WERI-Rb-1 (cell line): Measurements from ENCODE around the gene ING1.

Experiments
- DNase-seq: peaks from one replicate; pipeline ENCODE4 v3.0.0-alpha.2; 2020
- H3K27ac ChIP-seq: fragments of 250-450 bp; sonication (Bioruptor Pico); 2 replicates; pipeline ENCODE4 v1.5.1; 2020; ENCODE audit warnings: mild to moderate bottlenecking, moderate library complexity
- H3K27me3 ChIP-seq: fragments of 250-450 bp; sonication (Bioruptor Pico); 2 replicates; pipeline ENCODE4 v1.5.1; 2021; ENCODE audit warnings: mild to moderate bottlenecking, low read depth, moderate library complexity; ENCODE audit not compliant: insufficient read depth, severe bottlenecking
- H3K36me3 ChIP-seq: fragments of 250-450 bp; sonication (Bioruptor Pico); 2 replicates; pipeline ENCODE4 v1.5.1; 2020; ENCODE audit warnings: mild to moderate bottlenecking, moderate library complexity
- H3K4me3 ChIP-seq: 2 replicates; pipeline ENCODE4 v1.5.1; 2011; ENCODE audit warnings: low read depth, mild to moderate bottlenecking, control low read depth, low read length
- H3K9me3 ChIP-seq: fragments of 250-450 bp; sonication (Bioruptor Pico); 2 replicates; pipeline ENCODE4 v1.5.1; 2021; ENCODE audit warnings: mild to moderate bottlenecking, moderate library complexity; ENCODE audit not compliant: severe bottlenecking
- TF ChIP-seq, protein P1 (sequence below): IDR thresholded peaks from 2 replicates; pipeline ENCODE4 v1.5.1; 2011; ENCODE audit warnings: low read depth, mild to moderate bottlenecking, control low read depth, inconsistent platforms, low read length

The ING1 gene

DNA sequence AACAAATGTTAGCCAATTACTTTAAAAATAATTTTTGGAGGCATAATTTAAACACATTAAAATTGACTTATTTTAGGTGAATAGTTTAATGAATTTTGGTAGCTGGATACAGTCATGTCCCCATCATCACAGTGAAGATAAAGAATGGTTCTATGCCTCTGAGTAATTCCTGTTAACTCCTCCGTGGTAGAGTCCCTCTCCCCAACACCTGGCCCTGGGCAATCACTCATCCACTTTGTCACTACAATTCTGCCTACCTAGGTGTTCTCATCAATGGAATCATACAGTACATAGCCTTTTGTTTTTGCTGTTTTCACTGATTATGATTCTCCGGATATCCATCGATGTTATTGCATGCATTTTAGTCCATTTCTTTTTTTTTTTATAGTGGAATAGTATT, 55.6 kb downstream of the ING1 start:
- DNase-seq = no peak
- H3K27me3 ChIP-seq = peaks cover 31% of the 10 kb centered on the region
- TF ChIP-seq, protein P1, sequence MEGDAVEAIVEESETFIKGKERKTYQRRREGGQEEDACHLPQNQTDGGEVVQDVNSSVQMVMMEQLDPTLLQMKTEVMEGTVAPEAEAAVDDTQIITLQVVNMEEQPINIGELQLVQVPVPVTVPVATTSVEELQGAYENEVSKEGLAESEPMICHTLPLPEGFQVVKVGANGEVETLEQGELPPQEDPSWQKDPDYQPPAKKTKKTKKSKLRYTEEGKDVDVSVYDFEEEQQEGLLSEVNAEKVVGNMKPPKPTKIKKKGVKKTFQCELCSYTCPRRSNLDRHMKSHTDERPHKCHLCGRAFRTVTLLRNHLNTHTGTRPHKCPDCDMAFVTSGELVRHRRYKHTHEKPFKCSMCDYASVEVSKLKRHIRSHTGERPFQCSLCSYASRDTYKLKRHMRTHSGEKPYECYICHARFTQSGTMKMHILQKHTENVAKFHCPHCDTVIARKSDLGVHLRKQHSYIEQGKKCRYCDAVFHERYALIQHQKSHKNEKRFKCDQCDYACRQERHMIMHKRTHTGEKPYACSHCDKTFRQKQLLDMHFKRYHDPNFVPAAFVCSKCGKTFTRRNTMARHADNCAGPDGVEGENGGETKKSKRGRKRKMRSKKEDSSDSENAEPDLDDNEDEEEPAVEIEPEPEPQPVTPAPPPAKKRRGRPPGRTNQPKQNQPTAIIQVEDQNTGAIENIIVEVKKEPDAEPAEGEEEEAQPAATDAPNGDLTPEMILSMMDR = no peak

DNA sequence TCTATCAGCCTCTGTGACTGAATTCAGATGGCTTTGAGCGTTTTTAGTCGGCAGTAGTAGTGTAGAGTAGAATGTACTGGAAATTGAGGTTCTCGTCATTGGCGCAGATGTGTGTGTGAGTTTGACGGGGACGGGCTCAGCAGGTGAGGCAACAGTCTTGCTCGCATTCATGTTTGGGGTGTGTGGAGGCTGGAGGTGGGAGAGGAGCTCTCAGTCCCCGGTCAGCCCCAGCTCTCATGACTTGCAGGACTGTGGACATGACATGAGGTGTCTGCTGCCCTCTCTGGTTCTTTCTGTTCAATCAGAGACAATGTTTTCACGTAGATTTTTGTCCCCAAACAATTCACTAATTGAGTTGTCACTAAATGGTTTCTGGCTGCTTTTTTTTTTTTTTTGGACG, 57.2 kb downstream of the ING1 start:
- H3K36me3 ChIP-seq = no peaks in the 10 kb centered on the region
- DNase-seq = no peak
- no peak overlapping the region for H3K27ac ChIP-seq
- TF ChIP-seq, protein P1 = peak; percentile 1; the same call in 1 of the 2 replicates
- peaks cover 26% of the 10 kb centered on the region for H3K27me3 ChIP-seq
- no peaks in the 10 kb centered on the region for H3K9me3 ChIP-seq
- no peak overlapping the region for H3K4me3 ChIP-seq

More for the DNA sequence above, 55.6 kb downstream of the ING1 start:
- Histone ChIP-seq H3K9me3 (no peaks in the 10 kb centered on the region), H3K36me3 (no peaks in the 10 kb centered on the region), H3K27ac (no peak overlapping the region), H3K4me3 (no peak overlapping the region)

DNA sequence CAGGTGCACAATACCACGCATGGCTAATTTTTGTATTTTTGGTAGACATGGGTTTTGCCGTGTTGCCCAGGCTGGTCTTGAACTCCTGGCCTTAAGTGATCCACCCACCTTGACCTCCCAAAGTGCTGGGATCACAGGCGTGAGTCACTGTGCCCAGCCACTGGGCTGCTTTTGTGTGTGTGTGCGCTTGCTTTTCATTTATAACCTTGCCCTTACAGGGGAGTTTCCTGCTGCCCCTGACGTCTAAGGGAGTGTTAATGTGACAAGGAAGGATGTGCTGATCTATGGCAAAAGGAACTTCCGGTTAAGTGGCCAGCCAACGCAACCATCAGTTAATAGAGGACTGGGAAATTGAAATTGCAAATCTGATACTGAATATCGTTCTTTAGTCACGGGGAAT, 57.7 kb downstream of the ING1 start:
- Histone ChIP-seq H3K27me3 (peaks cover 26% of the 10 kb centered on the region), H3K36me3 (no peaks in the 10 kb centered on the region), H3K9me3 (no peaks in the 10 kb centered on the region), H3K27ac (no peak overlapping the region), H3K4me3 (no peak overlapping the region)
- no peak for DNase-seq
- TF ChIP-seq, protein P1 = no peak

DNA sequence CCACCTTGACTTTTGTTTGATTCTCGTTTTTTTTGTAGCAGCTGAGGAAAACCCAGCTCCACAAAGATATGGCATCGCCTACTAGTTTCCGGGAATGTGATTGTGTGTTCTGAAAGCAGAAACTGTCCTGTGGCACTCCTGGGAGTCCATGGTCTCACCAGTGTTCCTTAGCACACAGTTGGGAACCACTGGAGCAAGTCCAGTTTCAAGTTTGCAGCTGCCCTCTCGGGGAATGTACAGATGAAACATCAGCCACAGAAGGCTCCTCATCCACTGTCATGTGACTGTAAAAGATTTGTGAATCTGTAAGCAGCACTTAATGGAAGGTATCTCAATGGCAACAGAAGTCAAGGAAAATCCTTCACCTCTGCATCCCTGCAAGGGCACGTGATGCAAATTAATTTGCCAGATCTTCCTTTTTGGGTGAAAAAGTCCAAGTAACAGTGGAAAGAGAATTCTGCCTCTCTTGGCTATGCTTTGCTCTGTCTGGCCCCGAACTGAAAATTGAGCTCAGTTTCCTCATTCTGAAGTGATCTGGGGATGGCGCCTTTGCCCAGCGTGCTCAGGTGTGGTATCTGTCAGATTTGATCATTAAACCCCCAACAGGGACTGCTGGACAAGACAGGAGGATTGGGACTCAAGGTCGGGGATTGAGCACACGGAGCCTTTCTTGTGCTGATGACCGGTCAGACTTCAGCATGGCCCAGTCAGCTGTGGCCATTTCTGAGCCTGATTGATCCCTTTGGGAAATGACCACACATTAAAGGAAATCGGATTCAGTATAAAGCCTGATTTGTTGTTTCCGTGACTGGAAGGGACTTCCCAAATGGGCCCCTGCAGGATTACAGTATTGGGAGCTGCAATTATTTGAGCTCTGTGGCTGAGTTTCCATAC, 58.8 kb downstream of the ING1 start:
- DNase-seq = peak; percentile 65
- H3K4me3 ChIP-seq = no peak overlapping the region
- no peak overlapping the region for H3K27ac ChIP-seq
- no peaks in the 10 kb centered on the region for H3K36me3 ChIP-seq
- TF ChIP-seq, protein P1 = no peak
- H3K27me3 ChIP-seq = peaks cover 21% of the 10 kb centered on the region
- no peaks in the 10 kb centered on the region for H3K9me3 ChIP-seq
